HG02885 (cell line): Measurements from ENCODE around the gene CDC14C.
"Not testable (repeated sequence)": the region's sequence is repeated elsewhere in the genome, so short reads cannot be mapped to it uniquely, and the experiment has no call there.

Experiments
- ATAC-seq: cut with Tn5 transposase; IDR thresholded peaks from one replicate; pipeline ENCODE4 v1.9.1; 2021; ENCODE audit warnings: mild to moderate bottlenecking; ENCODE audit not compliant: unreplicated experiment, poor library complexity

The CDC14C gene

DNA sequence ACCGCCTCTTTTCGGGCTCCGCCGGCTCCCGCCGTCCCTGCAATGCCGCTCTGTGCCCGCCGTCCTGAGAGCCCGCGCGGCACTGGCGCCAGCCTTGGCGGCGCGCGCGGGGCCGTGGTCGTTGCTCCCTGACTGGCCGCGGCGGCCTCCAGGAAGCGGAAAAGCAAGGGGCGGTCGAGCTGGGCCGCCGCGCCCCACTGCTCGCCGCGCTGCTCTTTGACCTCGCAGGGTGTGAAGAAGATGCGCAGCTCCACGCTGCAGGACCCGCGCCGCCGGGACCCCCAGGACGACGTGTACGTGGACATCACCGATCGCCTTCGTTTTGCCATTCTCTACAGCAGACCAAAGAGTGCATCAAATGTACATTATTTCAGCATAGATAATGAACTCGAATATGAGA is at the start of gene CDC14C:
CDC14C (plus strand) TSS at position 115 of the 400 bp plus-strand sequence; CDS start at position 241, 126 bp downstream.
- no peak for ATAC-seq

DNA sequence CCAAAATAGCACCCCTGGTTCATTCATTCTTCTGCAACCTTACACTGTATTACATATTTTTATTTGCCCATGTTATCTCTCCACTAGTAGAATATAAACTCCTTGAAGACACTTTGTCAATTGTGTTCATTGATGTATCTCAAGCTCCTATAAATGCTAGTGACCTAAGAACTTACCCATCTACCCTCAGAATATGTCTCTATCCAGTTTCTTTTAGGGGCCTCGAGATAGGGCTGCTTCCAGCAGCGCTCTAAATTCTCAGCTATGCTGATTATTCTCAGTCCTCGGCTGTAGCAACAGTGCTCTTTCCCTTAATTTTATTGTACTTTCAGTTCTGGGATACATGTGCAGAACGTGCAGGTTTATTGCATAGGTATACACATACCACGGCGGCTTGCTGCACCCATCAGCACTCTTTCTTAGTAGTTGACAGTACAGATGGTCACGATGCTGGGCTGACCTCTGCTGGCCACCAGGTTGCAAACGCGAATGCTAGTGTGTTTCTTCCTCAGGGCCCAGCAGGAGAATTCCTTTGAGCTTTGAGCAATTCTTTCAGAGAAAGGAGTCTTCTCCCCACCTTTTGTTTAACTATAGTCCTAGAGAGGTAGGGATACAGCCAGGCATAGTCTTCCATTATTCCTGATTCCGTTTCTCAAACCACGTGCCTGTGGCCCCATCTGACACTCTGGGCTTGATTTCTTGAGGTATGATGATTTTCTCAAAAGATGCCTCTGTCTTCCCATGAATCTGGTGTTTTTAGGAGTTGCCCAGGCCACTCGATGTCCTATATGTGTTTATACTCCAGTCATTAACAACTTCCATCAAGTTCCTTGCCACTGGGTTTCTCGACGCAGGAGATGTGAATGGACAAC is 49.1 kb upstream of the CDC14C start:
- no peak for ATAC-seq

DNA sequence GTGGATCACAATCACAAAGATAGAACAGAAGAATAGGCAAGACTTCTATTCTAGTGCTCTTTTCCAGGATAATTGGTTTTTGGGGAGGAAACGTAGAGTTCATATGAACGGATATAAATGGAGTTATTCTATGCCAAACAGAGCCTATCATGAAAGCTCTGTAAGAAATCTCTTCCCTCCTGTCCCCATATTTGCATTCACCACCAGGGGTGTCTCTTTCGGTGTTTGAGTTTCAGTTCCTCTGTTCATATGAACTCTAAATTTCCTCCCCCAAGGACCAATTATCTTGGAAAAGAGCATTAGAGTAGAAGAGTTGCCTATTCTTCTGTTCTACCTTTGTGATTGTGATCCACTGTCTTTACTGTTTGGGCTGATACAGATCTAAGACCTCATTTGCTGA is 48.3 kb upstream of the CDC14C start:
- ATAC-seq: peak; percentile 59

DNA sequence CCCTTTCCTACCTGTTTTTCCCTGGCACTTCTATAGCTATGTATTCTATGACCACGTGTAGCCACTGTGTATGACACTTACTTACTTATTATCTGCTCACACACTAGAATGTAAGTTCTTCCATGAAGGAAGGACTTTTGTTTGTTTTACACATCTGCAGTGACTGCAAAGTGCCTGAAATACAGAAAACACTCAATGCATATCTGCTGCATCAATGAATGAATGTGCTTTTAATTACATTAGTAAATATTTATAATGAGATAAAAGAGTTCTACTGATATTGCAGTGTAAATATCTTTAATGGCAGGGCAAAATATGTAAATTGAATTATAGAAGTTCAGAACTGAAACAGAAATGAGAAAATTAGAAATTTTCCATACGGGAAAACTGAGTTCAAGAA is 43.5 kb upstream of the CDC14C start:
- no peak for ATAC-seq

DNA sequence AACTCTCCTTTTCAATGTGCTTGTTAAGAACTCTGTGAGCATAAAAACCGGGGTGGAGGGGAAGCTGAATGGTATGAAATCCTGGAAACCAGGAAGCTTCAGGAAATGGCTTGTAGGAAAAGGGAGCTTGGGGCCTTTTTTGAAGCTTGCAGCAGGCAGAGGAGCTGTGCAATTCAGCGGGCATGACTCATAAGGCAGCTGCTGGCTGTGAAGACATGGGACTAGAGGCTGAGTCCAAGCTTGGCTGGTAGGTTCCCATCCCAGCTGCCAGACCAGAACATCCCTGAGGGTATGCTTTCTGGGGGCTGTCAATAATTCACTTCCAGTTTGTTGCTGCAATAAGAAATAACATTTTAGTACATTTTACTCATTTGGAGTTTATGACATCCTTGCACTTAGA is 36.8 kb upstream of the CDC14C start:
- ATAC-seq: no peak

DNA sequence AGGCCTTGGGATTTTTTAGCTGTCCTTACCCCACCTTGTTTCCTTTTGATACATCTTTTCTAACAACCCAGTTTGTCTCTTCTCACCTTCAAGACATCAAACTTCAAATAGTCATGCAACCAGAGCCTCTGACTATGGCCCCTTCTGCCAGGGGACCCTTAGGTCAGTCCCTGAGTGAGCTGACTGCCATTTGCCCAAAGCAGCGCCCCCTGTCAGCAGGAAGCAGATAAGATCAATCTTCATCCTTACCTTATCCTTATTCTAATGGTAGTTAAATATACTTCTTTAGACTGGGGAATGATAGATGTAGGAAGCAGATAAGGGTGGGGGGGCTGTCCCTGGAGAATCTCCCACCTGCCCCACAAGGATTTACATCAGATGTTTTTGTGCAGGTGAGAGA is 29.8 kb upstream of the CDC14C start:
- no peak for ATAC-seq

DNA sequence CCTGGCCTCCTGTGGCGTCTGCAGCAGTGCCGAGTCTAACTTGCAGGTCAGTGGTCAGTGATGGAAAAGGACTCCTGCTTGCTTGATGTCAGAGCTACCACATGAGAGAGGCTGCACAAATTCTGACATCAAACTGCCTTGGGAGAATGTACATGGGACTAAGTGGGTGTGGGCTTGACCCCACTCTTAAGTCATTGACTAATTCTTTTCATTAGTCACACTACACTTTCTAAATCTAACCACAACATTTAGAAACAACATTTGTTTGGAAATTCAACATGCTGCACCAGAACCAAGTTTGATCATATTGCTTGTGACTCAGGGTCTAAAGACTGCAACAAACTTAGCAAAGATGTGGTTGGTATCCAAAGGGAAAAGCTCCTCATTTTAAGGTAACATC is 24.4 kb upstream of the CDC14C start:
- no peak for ATAC-seq

DNA sequence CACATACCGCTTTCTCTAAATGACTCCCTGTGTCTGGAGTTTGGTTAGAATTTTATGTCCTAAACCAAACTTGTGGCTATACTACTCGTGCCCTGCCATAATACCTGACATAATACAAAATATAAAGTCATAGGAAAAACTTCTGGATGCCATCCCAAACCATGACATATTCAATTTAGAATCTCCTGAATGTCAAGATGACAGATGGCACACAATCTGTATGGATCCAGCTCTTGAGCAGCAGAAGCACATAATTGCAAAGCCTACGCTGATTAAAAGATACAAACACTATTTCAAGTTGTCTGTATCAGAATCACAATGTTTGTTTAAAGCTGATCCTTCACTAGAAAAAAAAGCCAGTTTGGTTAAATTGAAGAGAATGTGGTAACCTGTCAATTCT is 22.4 kb upstream of the CDC14C start:
- no peak for ATAC-seq

DNA sequence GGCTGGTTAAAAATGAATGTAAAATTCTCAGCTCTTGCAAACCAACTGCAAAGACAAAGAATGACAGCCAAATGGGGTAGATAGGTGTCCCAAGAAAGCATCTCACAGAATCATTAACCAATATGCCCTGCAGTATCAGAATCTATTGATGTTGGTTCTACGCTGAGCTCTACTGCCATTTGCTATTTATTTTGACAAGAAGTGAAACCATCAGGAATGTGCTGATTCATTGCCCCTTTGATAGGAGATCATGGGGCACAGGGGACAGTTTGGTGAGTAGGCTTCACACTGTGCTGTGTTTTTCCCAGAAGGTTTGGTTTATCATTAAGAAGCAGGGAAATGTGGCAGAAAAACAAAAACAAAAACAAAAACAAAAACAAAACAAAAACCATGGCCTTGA is 19.4 kb upstream of the CDC14C start:
- ATAC-seq: no peak

DNA sequence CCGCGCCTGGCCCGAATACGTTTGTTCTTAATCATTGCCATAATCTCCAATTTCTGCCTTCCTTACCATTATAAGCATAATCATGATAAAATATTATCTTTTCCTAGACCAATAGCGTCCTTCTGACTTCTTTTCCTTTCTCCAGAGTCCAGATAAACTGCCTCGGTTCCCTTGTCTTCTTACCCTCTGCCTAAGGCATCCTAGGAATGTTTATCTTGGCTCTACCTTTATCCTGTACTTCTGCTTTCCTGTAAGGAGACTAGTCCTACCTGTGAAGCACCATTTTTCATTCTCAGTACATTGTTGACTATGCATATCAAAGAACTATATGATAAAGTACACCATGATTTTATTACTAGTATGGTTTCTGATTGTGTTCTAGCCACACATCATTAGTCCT is 18.7 kb upstream of the CDC14C start:
- not testable (repeated sequence) for ATAC-seq

DNA sequence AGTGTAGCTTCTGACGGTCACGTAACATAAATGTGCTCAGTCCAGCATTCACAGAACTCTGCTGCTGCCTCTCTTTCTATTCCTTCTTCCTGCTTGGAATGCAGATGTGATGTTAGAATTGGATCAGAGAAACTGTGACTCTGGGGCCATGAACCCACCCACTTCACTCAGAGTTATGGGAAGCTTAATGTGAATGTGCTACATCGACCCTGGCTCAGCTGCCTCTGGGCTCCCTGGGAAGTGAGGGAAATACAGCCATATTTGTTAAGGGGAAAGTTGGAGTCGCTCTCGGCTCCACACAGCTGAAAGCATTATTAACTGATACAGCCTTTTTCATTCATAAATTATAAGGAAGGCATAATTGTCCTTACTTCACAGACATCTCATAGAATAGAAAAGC is 14.5 kb upstream of the CDC14C start:
- not testable (repeated sequence) for ATAC-seq

DNA sequence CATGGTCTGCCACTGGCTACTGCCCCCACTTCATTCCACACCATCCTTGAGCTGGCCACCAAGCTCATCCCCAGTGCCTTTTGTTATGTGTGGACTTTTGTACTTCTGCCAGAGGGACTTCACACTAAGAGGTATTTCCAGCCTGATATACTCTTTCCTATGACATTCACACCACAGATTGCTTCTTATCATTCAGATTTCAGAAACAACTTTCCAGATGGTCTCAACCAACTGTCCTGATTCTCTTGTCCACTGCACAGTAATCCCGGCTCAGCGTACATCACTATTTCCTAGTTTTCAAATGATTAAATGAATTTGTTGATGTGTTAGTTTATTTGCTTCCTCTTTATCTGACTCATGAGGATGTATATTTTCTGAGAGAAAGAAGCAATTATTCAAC is 7.1 kb downstream of the CDC14C start:
- no peak for ATAC-seq

DNA sequence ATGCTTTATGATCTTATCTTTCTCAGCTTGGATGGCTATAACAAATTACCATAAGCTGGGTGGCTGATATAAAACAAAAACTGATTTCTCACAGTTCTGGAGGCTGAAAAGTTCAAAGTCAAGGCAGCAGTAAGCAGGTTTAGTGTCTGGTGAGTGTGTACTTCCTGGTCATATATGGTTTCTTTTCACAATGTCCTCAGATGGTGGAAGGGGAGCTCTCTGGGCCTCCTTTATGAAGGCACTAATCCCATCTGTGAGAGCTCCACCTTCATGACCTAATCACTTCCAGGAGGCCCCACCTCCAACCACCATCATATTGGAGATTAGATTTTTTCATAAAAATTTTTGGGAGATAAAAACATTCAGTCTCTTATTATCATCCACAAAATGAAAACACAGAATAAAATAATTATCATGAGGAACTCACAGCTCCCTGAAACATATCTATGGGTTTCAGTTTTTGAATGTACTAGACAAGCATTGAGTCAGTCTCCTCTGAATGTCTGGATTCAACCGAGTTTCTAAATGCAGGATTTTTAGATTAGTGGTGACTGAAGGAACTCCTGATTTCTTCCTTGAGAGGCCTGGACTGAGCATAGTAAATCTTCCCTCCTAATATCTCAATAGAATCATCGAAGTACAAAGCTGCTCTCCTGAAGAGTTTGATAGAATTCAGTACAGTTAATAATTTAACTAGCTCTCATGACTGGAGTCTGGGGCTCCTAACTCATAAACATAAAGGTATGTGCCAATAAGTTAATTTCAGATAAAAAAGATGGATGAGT is 8.0 kb downstream of the CDC14C start:
- no peak for ATAC-seq

DNA sequence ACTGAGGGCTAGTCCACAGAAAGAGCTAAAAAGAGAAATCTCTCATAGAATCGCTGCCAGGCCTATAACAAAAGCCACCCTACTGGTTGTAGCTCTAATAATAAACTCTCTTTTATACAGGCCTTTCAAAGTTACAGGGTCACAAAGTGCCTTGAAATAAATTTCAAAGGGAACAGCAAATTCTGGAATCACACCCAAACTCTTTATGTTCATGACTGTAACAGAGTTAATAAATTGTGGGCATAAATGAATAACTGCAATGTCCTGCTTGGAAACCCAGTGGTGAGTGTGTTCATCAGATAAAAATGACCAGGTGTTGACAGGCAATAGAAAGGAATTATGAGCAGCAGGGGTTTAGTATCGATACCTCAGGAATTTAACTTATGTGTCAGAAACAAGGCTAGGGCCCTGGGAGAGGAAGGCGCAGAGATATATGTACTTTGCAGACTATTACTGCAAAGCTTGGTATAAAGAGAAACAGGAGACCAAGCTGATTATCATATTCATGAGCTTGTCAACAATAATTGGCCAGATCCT is 9.3 kb downstream of the CDC14C start:
- ATAC-seq: no peak

DNA sequence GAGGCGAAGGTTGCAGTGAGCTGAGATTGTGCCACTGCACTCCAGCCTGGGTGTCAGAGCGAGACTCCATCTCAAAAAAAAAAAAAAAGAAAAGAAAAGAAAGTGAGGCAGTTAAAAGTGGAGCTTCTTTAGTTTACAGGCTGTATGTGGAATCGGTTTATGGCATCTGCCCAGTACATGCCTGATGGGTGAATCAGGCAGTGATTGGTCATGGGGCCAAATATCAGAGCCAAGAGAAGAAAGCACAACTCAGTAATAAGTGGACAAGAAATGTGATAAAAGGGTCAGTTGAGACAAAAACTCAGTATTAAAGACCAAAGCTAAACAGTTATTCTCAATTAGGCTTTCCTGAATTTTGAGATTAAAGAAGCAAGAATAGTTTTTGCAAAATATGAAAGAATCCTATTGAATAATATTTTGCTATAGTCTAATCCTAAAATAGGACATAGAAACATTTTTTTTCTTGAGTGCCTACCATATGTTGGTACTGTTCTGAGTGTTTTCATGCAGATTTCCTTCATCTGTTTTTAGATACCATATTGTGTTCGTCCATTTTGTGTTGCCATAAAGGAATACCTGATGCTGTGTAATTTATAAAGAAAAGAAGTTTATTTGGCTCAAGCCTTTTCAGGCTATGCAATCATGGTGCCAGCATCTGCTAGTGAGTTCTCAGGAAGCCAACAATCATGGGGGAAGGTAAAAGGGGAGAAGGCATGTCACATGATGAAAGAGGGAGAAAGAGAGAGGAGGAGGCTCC is 14.4 kb downstream of the CDC14C start:
- no peak for ATAC-seq

DNA sequence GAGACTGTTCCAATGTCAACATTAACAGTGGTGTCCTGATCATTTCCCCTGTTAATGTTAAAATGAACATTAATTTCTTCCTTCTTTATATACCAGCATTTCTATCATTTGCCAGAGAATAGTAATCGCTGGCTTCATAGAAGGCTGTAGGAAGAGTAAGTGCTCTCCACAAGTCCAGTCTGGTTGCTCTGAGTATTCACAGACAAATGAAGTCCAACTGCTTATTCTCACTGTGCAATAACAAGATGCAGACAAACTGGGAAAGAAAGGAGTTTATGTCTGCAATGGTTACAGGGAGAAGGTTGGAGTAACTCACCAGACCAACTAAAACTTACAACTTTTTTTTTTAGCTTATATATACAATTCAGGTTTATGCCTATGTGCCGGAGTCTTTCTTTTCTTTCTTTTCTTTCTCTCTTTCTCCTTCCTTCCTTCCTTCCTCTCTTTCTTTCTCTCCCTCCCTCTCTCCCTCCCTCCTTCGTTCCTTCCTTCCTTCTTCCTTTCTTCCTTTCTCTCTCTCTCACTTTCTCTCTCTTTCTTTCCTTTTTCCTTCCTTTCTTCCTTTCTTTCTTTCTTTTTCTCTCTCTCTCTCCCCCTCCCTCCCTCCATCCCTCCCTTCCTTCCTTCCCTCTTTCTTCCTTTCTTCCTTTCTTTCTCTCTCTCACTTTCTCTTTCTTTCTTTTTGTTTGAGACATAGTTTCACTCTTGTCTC is 19.1 kb downstream of the CDC14C start:
- ATAC-seq: no peak

DNA sequence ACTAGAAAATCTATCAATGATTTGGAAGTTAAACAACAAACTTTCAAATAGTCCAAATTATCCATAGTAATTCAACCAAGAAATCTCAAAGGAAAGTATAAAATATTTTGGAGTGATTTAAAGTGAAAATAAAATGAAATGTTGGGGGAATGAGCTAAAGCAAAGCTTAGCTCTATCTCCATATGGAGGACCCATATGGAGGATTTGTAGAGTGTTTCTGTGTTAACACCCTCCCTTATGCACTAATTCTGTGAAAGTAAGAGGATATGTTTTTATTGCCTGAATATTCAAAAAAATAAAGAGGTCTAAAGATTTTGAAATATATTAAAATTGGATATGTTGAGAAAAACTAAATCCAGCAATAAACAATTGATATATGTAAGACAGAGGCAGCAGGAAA is 31.6 kb downstream of the CDC14C start:
- no peak for ATAC-seq

DNA sequence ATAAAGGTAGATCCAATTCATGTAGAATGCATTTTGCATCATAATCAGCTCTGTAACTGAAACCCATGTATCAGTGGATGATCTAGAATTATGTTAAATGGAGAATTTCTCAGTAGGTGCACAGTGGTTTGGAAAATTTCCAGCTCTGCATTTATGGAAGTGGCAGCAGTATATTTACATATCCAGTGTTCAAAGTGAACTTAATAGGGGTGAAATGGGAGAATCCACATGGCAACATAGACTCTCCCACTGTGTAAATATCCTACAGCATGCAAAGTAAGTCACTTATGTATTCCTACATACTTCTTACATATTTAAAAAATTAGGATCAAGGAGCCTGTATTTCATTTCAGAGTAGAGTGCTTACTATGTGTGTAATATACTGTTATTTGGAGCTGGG is 35.3 kb downstream of the CDC14C start:
- no peak for ATAC-seq

DNA sequence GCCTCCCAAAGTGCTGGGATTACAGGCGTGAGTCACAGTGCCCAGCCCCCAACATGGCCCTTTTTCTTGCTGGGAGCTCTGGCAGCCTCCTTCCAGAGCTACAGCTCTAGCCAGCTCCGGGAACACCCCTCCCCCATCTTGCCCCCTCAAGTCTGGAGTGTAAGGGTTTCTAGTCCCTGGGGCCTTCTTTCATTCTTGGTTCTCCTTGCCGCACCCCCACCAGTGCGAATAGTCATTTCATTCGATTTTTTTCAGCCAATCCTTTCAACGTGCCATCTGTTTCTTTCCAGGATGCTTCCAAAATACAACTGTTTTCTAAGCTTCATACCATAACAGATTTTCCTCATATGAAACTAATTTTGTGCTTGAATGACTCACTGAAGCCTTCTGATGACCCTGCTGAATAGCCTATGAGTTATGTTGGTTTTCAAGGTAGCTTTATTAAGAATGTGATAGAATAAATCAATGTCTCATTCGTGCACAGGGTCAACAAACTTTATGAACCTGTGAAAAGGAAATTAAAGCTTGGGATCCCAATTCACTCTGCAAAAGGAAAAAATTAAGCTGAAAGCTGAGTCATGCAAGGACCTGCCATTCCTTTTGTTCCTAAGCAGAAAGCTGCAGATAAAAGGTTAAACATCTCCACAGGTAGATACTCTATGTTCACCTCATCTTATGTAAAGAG is 38.6 kb downstream of the CDC14C start:
- no peak for ATAC-seq
